ENCODE measurements around the gene PAX7. TPM values are rescaled to one million over a fixed set of nuclear protein-coding genes. Genes with fewer than 3 reads are reported as not detected.
A peak's percentile ranks its signal among the peaks of the same experiment; 100 is the strongest.

PAX7 gene
- polyA plus RNA-seq, 4 donors: 0.02 TPM; not detected in 3

- no peak for DNase-seq (ENCODE audit: low read depth in 4 of 4, low spot score in 2 of 4)
These were observed 27.0 kb downstream of the PAX7 start for GRCh38 chr1:18657506-18658201.

GRCh38 chr1:18658831-18659230, 28.2 kb downstream of the PAX7 start:
- DNase-seq (ENCODE audit: low read depth in 4 of 4, low spot score in 2 of 4): no peak

- no peak for DNase-seq (ENCODE audit: low read depth in 4 of 4, low spot score in 2 of 4)
These were observed 31.0 kb downstream of the PAX7 start for GRCh38 chr1:18661404-18662285.

- DNase-seq (ENCODE audit: low read depth in 4 of 4, low spot score in 2 of 4): no peak
These were observed 31.6 kb downstream of the PAX7 start for GRCh38 chr1:18662286-18662639.

GRCh38 chr1:18666317-18666920, 35.8 kb downstream of the PAX7 start:
- no peak for DNase-seq (ENCODE audit: low read depth in 4 of 4, low spot score in 2 of 4)

GRCh38 chr1:18667333-18667732, 36.7 kb downstream of the PAX7 start:
- no peak for DNase-seq (ENCODE audit: low read depth in 4 of 4, low spot score in 2 of 4)

GRCh38 chr1:18668046-18668445, 37.4 kb downstream of the PAX7 start:
- DNase-seq (ENCODE audit: low read depth in 4 of 4, low spot score in 2 of 4): no peak

- DNase-seq (ENCODE audit: low read depth in 4 of 4, low spot score in 2 of 4): no peak
These were observed 38.2 kb downstream of the PAX7 start for GRCh38 chr1:18668750-18669404.

GRCh38 chr1:18670121-18670867, 39.6 kb downstream of the PAX7 start:
- DNase-seq (ENCODE audit: low read depth in 4 of 4, low spot score in 2 of 4): no peak

- DNase-seq (ENCODE audit: low read depth in 4 of 4, low spot score in 2 of 4): no peak
These were observed 40.2 kb downstream of the PAX7 start for GRCh38 chr1:18670868-18671225.

GRCh38 chr1:18673976-18674375, 43.3 kb downstream of the PAX7 start:
- no peak for DNase-seq (ENCODE audit: low read depth in 4 of 4, low spot score in 2 of 4)

- DNase-seq (ENCODE audit: low read depth in 4 of 4, low spot score in 2 of 4): no peak
These were observed 45.7 kb downstream of the PAX7 start for GRCh38 chr1:18676332-18676781.

GRCh38 chr1:18681423-18681835, 50.8 kb downstream of the PAX7 start:
- DNase-seq (ENCODE audit: low read depth in 4 of 4, low spot score in 2 of 4): no peak

- DNase-seq (ENCODE audit: low read depth in 4 of 4, low spot score in 2 of 4): no peak
These were observed 51.7 kb downstream of the PAX7 start for GRCh38 chr1:18682375-18682774.

- DNase-seq (ENCODE audit: low read depth in 4 of 4, low spot score in 2 of 4): no peak
These were observed 53.7 kb downstream of the PAX7 start for GRCh38 chr1:18684303-18684702.

GRCh38 chr1:18686540-18686939, 55.9 kb downstream of the PAX7 start:
- no peak for DNase-seq (ENCODE audit: low read depth in 4 of 4, low spot score in 2 of 4)

- no peak for DNase-seq (ENCODE audit: low read depth in 4 of 4, low spot score in 2 of 4)
These were observed 56.6 kb downstream of the PAX7 start for GRCh38 chr1:18687273-18687672.

- no peak for DNase-seq (ENCODE audit: low read depth in 4 of 4, low spot score in 2 of 4)
These were observed 61.0 kb downstream of the PAX7 start for GRCh38 chr1:18691648-18692047.

- peak in 2 of 4 donors; percentile 13 to 31 for DNase-seq (ENCODE audit: low read depth in 4 of 4, low spot score in 2 of 4)
These were observed 62.8 kb downstream of the PAX7 start for GRCh38 chr1:18693256-18694098.
